GM12878 (cell line): ENCODE data around the gene KCNIP2. TPM values are rescaled to one million over a fixed set of nuclear protein-coding genes. Genes with fewer than 3 reads are reported as not detected.

Experiments
- ATAC-seq: fragments of 200-7000 bp; cut with Tn5 transposase; 3 replicates; pipeline ENCODE4 v1.9.1; 2020; ENCODE audit warnings: mild to moderate bottlenecking, moderate library complexity
- BruUV-seq: library from RNA; stranded (reverse); fragments of 400-500 nt; replicated peaks from 2 replicates; lab custom pipeline; 2021; lab: Mats Ljungman, UMichigan
- CTCF ChIA-PET: fragments of 300-600 bp; sonication (Branson Sonifier 250); formaldehyde crosslinking; extraction: SDS; loops from one replicate; lab custom pipeline; 2021; ENCODE audit warnings: inconsistent platforms; lab: Yijun Ruan, JAX
- POLR2A ChIA-PET: fragments of 350-600 bp; formaldehyde crosslinking; extraction: SDS; loops from one replicate; lab custom pipeline; 2021; ENCODE audit warnings: inconsistent platforms; lab: Charles Lee
- RAD21 ChIA-PET: fragments of 300-600 bp; sonication (Branson Sonifier 250); formaldehyde crosslinking; loops from one replicate; lab custom pipeline; 2023; ENCODE audit warnings: antibody characterized with exemption; ENCODE audit not compliant: unreplicated experiment; lab: Charles Lee
- SMC1A ChIA-PET: fragments of 300-600 bp; sonication (Branson Sonifier 250); formaldehyde crosslinking; loops from one replicate; lab custom pipeline; 2023; ENCODE audit not compliant: unreplicated experiment, uncharacterized antibody; lab: Charles Lee
- DNase-seq: peaks from one replicate; pipeline ENCODE4 v3.0.0-alpha.2; 2011; ENCODE audit warnings: low read depth, low spot score
- FAIRE-seq: peaks from 3 replicates; lab custom pipeline; 2011; peaks lifted over from hg19 to GRCh38; lab: Jason Lieb, UNC
- H2AFZ ChIP-seq: 2 replicates; pipeline ENCODE4 v1.6.0; 2011; ENCODE audit warnings: low read depth, low read length, control low read depth; ENCODE audit not compliant: control insufficient read depth
- H3K27ac ChIP-seq: 2 replicates; pipeline ENCODE4 v1.5.1; 2011; ENCODE audit warnings: control low read depth; ENCODE audit not compliant: control insufficient read depth, insufficient read depth
- H3K27me3 ChIP-seq, 2 experiments: replicated peaks in 1 of 2; 2 replicates each; pipeline versions ENCODE4 v1.6.0 to v1.6.1; 2011; ENCODE audit warnings: low read length in 1 of 2; ENCODE audit not compliant: control insufficient read depth in 2 of 2, insufficient read depth in 2 of 2
- H3K36me3 ChIP-seq, 2 experiments: 2 replicates each; pipeline ENCODE4 v1.5.1; 2011; ENCODE audit warnings: low read length in 1 of 2; ENCODE audit not compliant: control insufficient read depth in 2 of 2, insufficient read depth in 2 of 2
- H3K4me1 ChIP-seq: 2 replicates; pipeline ENCODE4 v1.6.1; 2011; ENCODE audit warnings: mild to moderate bottlenecking, low read length, moderate library complexity, mixed read lengths; ENCODE audit not compliant: control insufficient read depth, insufficient read depth
- H3K4me2 ChIP-seq: 2 replicates; pipeline ENCODE4 v1.6.0; 2011; ENCODE audit warnings: control low read depth; ENCODE audit not compliant: control insufficient read depth, insufficient read depth
- H3K4me3 ChIP-seq: fragments of 200-600 bp; sonication (generic); 2 replicates; pipeline ENCODE4 v1.5.1; 2016
- H3K79me2 ChIP-seq: 2 replicates; pipeline ENCODE4 v1.6.0; 2011; ENCODE audit warnings: low read length; ENCODE audit not compliant: control insufficient read depth, insufficient read depth
- H3K9ac ChIP-seq: 2 replicates; pipeline ENCODE4 v1.8.0; 2011; ENCODE audit warnings: low read length, control low read depth, mixed read lengths; ENCODE audit not compliant: control insufficient read depth, insufficient read depth
- H3K9me3 ChIP-seq: replicated peaks from 3 replicates; pipeline ENCODE4 v1.5.1; 2011; ENCODE audit warnings: mild to moderate bottlenecking, low read length; ENCODE audit not compliant: control insufficient read depth, insufficient read depth
- H4K20me1 ChIP-seq: 2 replicates; pipeline ENCODE4 v1.6.0; 2011; ENCODE audit not compliant: control insufficient read depth, insufficient read depth
- USF1 ChIP-seq: IDR thresholded peaks from 2 replicates; pipeline ENCODE4 v1.6.1; 2011; ENCODE audit warnings: borderline replicate concordance, low read depth, mild to moderate bottlenecking, moderate library complexity, mixed read lengths, low read length; ENCODE audit not compliant: insufficient read depth; ENCODE audit errors: extremely low read length
- WGBS: methylation state at CpG from one replicate; pipeline ENCODE4 v1.1.6; 2016; ENCODE audit warnings: low lambda C conversion rate; ENCODE audit not compliant: insufficient replicate concordance, insufficient coverage; ENCODE audit errors: missing lambda C conversion rate; 5-methylcytosine and 5-hydroxymethylcytosine counted together
- in situ Hi-C: fragments of 300-500 bp; cut with MboI; formaldehyde crosslinking; loops from 9 replicates; pipeline ENCODE4 v1.14.3; 2018; ENCODE audit warnings: mixed read lengths
- intact Hi-C: fragments of 100-400 bp; cut with micrococcal nuclease; formaldehyde crosslinking; loops from one replicate; pipeline ENCODE4 v1.14.2; 2022; ENCODE audit not compliant: unreplicated experiment
- polyA plus RNA-seq, 11 experiments: library from polyadenylated mRNA; depleted of rRNA in 4 of 11; unstranded in 6 of 11; stranded (reverse) in 5 of 11; fragments of >200 nt; fragmentation: Nextera tagmentation in 4 of 11; fragmentation: Illumina TruSeq in 1 of 11; extraction: Ambion mirVana in 4 of 11; extraction: Trizol in 1 of 11; gene quantifications; 1 replicate in 1 of 11; 2 replicates in 10 of 11; pipeline versions ENCODE4 v1.2.1 to v1.2.3, GENCODE V29; 2011 to 2016; ENCODE audit warnings: inconsistent platforms in 2 of 11, missing spikeins in 2 of 11, low read depth in 1 of 11
- total RNA-seq, 4 experiments: library from RNA; depleted of rRNA in 3 of 4; stranded (reverse); fragments of >200 nt in 3 of 4; fragmentation: Illumina TruSeq in 1 of 4; extraction: Trizol in 1 of 4; gene quantifications; 2 replicates each; pipeline versions ENCODE4 v1.2.1 to v1.2.3, GENCODE V29; 2013 to 2021

Gene KCNIP2
- total and polyA plus RNA-seq, 10 of the 15 experiments (the other 5 are each of a cell fraction or from before 2014, with no cell fraction given) = 0.46 to 4.3 (median 1.7) TPM

- ChIA-PET RAD21 (interaction anchor here (0.5 to 7.9 kb wide), 27 partner anchors 30 to 568 kb away, joined by 3 to 172 read pairs (median 4); partner anchors contain the start of genes DPCD and POLL), SMC1A (interaction anchor here (0.6 to 7.9 kb wide), 25 partner anchors 14 to 568 kb away, joined by 3 to 139 read pairs (median 4); partner anchors contain the start of genes DPCD, OGA and POLL), CTCF (interaction anchor here (0.6 to 9.8 kb wide), 59 partner anchors 9 to 568 kb away, joined by 3 to 334 read pairs (median 5); partner anchors contain the start of genes DPCD, FBXW4, OGA and POLL), POLR2A (interaction anchor here (0.6 to 1.7 kb wide), 5 partner anchors 33 to 181 kb away, joined by 3 to 7 read pairs (median 3); no protein-coding TSS in a partner anchor)
- H2AFZ ChIP-seq = no peak overlapping the region
- H3K4me3 ChIP-seq = peak overlapping the region; percentile 85; the same call in 1 of the 2 replicates
- DNase-seq (no peak), ATAC-seq (no peak), FAIRE-seq (no peak)
- peaks cover 1 to 9% of the 10 kb centered on the region in 2 experiments; a peak in 3 of 4 replicates for H3K36me3 ChIP-seq
- H4K20me1 ChIP-seq = no peaks in the 10 kb centered on the region
- no TSS peak for BruUV-seq
- H3K9ac ChIP-seq = no peak overlapping the region
- no peaks in the 10 kb centered on the region for H3K9me3 ChIP-seq
- in situ Hi-C loops = loop anchor here (5.0 kb wide), 2 partner anchors 174 to 569 kb away; no protein-coding TSS in a partner anchor
- H3K4me1 ChIP-seq = peaks cover 41% of the 10 kb centered on the region
- peaks cover 0 to 2% of the 10 kb centered on the region in 2 experiments; a peak in 2 of 4 replicates for H3K27me3 ChIP-seq
- H3K4me2 ChIP-seq = peak overlapping the region; percentile 97
- no peak overlapping the region for H3K27ac ChIP-seq
- no peak for TF ChIP-seq USF1
- intact Hi-C loops = loop anchor here (1.0 to 10.0 kb wide), 6 partner anchors 89 to 620 kb away; partner anchors contain the start of gene BTRC
- H3K79me2 ChIP-seq = peaks cover 11% of the 10 kb centered on the region
- 86% methylated on average over 7 of the region's 7 CpGs for WGBS
Measured at GRCh38 chr10:101781655-101781983, 62.0 kb downstream of the KCNIP2 start.
